Hematopoietic multipotent progenitor cell treated with erythropoietin and hydrocortisone succinate and interleukin-3 and kit ligand, for 6 days (in vitro differentiated cells): ENCODE data around the gene C6orf47.
A peak's percentile ranks its signal among the peaks of the same experiment; 100 is the strongest.
"Not testable (repeated sequence)": the region's sequence is repeated elsewhere in the genome, so short reads cannot be mapped to it uniquely, and the experiment has no call there.

ENCODE experiments used
- DNase-seq: peaks from one replicate; pipeline ENCODE4 v3.0.0-alpha.2; 2015

C6orf47 gene

DNA sequence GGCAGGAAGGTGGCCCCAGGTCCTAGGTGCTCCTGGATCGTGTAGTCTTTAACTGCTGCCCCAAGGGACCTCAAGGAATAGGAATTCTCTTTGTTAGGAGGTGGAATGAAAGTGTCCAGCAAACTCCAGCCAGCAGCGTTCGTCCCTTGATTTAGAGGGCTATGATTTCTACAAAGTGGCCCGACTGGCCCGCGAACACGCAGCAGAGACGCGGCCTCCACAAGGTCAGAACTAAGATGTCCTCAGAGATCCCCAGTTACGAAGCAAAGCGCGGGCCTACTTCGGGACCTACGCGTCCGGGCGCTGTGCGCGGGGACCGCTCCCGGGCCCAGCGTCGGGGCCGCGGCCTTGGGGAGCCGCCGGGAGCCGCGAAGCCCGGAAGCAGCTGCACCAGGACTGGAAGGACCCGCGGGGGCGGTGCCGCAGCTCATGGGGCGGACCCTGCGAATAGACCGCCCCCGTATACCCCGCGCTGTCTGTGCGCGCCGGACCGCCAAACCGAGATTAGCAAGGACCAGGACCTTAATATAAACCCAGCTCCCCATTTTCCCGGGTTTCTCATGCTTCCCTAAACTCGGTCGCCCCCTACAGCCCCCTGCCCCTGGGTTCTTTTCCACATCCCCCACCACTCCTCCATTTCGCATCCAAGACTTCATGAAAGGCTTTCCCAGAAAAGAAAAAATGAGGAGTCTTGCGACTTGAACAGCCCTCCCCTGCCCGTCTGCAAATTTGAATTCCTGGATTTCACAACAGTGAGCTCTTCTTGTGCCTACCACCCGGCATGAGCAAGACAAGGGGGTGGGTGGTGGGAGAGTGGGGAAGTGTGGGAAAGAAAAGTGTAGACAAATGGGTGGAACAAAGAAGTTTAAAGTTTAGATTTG, at the start of gene C6orf47:
Gene C6orf47, minus strand, starts transcription at position 398 of the 881 bp plus-strand sequence. CDS start 831 bp downstream, outside the sequence.
- peak; percentile 94 for DNase-seq

DNA sequence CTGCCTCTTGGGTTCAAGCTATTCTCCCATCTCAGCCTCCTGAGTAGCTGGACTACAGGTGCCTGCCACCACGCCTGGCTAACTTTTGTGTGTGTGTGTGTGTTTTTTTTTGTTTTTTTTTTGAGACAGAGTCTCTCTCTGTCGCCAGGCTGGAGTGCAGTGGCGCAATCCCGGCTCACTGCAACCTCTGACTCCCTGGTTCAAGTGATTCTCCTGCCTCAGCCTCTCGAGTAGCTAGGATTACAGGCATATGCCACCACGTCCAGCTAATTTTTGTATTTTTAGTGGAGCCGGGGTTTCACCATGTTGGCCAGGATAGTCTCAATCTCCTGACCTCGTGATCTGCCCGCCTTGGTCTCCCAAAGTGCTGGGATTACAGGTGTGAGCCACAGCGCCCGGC, 48.6 kb upstream of the C6orf47 start:
- not testable (repeated sequence) for DNase-seq

DNA sequence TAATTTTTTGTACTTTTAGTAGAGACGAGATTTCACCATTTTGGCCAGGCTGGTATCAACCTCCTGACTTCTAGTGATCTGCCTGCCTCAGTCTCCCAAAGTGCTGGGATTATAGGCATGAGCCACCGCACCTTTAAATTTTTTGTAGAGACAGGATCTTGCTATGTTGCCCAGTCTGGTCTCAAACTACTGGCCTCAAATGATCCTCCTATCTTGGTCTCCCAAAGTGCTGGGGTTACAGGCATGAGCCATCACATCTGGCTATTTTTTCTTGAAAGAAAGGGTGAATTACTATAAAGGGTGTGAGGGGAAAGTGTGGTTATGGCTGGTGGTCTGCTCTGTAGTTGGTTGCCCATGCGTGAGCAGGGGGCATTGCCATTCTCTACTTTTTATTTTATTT, 47.6 kb upstream of the C6orf47 start:
- DNase-seq: no peak

DNA sequence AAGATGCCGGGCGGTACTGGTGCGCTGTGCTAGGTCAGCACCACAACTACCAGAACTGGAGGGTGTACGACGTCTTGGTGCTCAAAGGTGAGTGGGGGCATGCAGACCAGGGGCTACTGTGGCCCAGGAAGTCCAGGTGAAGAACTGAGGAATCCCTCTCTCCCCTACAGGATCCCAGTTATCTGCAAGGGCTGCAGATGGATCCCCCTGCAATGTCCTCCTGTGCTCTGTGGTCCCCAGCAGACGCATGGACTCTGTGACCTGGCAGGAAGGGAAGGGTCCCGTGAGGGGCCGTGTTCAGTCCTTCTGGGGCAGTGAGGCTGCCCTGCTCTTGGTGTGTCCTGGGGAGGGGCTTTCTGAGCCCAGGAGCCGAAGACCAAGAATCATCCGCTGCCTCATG, 47.1 kb upstream of the C6orf47 start:
- DNase-seq: no peak

DNA sequence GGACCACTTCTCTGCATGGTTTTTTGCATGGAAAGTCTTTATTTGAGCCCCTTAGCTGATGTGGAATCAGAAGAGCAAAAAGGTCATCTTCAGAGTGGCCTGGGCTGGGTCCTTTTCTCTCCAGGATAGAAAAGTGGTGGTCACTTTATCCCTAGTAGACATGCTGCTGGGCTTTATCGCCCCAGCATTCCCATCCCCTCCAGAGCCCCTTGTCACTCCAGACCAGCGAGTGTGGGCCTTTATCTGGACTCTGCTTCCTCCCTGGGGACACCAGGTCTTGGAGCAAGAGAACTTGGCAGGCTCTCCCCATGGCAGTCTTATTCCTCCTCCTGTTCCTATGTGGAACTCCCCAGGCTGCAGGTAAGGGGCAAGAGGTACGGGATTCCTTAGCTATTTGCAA, 46.0 kb upstream of the C6orf47 start, which contains the start of gene LY6G6F:
Gene LY6G6F, plus strand, starts transcription at position 268 of the 400 bp plus-strand sequence. Its CDS starts 41 bp downstream, at position 309.
- no peak for DNase-seq

- no peak for DNase-seq
Observed at GRCh38 chr6:31705931-31706330, 45.4 kb upstream of the C6orf47 start.

GRCh38 chr6:31702819-31703716, 42.5 kb upstream of the C6orf47 start, which contains the start of gene ABHD16A:
Gene ABHD16A, minus strand, starts transcription at chr6:31703324. Its CDS starts 43 bp downstream, at chr6:31703281.
- DNase-seq: peak; percentile 99

GRCh38 chr6:31702405-31702818, 41.8 kb upstream of the C6orf47 start:
- DNase-seq: no peak

GRCh38 chr6:31701666-31702404, 41.3 kb upstream of the C6orf47 start:
- peak; percentile 56 for DNase-seq

DNA sequence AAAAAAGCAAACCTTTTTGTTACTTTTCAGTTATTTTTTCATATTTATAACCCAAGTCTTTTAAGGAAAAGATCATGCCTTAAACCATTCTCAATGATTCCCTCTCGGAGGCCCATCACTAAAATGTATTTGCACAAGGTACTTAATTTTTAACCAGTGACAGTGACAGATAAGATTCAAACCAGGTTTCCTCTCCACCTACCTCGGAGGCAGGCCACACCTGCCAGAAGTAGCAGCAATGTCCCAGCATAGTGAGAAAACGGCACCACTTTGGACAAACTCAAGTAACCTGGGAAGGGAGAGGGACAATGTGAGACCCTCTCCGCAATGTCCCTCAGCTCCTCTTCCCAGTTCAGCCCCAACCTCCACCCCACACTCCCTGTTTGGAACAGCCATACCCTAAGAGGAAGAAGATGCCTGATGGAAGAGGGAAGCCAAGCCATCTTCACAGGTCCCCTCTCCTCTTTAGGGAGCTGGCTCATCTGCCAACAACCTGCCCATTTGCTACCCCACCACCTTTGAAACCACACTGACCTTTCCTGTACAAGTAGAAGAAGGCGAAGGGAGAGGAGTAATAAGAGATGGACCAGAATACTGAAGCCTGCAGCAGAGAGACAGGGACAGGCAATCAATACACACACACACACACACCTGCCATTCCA, 40.3 kb upstream of the C6orf47 start:
- DNase-seq: no peak

GRCh38 chr6:31697555-31697954, 37.0 kb upstream of the C6orf47 start:
- DNase-seq: no peak

- no peak for DNase-seq
Observed at GRCh38 chr6:31693535-31693934, 33.0 kb upstream of the C6orf47 start.

DNA sequence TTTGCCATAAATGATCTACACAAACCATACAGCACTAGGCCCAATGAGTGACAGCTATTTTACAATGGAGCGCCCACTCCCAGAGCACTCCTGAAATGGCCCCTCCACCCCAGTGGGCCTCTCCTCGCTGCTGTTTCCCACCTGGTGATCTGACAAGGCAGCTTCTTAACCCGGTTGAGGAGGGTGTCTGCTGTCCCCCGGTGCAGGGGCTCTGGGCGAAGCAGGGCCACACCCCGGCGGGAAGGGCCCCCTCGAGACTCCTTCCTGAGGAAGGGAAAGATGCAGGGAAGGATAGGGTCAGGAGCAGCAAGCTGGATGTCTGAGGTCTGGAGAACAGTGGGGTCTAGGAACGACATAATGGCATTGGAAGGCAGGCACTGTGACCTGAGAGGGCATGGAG, 32.3 kb upstream of the C6orf47 start:
- DNase-seq: no peak

DNA sequence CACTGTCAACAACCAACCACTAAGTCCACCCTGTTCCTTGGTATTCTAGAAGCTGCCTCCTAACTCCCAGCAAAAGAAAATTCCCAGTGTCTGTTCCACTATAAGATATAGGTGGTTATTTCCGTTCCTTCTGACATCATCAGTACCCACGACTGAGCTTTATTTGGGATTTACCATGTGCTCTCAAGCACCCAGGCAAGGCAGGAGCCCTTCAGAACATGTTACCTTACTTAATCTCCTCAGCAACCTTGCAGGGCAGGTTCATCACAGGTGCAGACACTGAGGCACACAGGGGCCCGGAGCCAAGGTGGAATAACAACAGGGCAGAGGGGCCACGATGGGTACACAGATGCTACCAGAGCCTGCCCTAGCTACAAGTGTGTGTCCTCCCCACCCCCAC, 31.8 kb upstream of the C6orf47 start:
- no peak for DNase-seq

DNA sequence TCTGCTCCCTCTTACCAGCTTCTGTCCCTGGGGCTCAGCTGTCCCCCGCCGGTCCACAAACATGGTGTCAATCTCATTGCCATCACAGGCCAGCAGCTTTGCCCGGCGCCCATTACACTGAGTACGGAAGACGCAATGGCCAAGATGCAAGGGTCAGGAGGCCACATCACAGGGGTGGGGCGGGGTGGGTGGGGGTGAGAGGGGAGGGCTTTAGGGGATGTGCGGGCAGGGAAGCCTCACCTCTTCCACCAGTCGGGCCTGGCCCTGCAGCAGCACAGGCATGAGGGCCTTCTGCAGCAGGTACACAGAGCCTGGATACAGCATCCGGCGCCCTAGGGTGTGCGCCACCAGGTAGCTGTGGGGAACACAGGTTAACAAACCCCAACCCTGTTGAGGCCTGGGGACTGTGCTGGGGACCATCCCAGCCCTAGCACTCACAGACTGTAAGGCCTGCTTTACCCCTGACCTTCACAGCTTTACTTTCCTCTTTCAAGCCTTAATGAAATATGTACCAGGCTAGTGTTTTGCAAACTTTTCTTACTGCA, 31.1 kb upstream of the C6orf47 start:
- no peak for DNase-seq

DNA sequence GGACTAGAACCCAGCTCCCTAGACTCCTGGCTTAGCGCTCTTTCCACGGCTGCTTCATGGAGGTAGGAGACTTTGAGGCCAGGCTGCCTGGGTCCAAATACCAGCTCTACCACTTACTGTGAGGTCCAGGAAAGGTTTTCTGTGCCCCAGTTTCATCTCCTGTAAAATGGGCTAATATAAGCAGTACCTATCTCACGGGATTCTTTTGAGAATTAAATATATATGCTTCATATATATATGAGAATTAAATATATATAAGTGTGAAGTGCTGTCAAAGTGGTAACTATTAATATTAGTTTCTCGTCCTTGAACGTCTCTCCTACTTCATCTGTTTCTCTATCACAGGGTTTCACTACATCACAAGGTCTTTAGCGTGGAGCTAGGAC, 30.5 kb upstream of the C6orf47 start:
- DNase-seq: no peak

- DNase-seq: peak; percentile 79
Observed at GRCh38 chr6:31690231-31691077, 29.9 kb upstream of the C6orf47 start.

DNA sequence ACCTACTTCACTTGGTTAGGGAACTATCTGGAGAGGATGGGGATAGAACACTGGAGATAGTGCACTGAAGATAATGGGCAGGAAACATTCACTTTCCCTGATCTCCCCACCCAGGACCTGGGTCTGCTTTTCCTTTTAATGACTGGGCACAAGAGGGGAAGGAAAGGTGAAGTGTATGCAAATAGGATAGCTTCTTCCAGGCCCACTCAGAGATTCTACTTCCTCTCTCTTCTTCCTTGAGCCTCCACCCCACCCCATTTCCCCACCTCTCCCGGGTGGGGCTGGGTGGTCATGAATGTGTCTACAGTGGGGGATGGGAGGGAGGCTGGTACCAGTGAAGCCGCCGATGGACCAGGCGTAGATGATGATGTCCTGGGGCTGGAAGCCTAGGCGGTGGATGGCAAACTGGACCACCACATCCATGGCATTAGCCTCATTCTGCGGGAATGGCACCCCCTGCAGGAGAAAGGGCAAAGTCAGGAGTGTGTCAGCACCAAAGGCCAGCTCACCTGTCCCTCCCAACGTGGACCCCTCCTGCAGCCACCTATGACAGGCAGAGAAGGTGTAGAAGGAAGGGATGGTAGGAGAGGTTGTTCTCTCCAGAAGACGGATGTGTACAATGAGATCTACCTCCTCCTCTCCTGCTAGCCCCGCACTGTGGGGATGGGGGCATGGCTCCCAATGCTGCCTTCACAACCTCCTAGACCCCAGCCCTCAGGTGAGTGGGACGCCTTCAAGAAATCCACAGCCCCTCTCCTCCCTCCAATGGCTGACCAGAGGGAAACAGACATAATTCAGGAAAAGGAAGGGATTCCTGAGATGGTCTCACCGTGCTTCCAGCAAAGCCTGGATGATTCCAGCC, 28.9 kb upstream of the C6orf47 start:
- DNase-seq: peak; percentile 29

- DNase-seq: no peak
Observed at GRCh38 chr6:31687860-31688693, 27.5 kb upstream of the C6orf47 start.
